ENCODE results near the gene LRRC17. TPM values are rescaled to one million over a fixed set of nuclear protein-coding genes. Genes with fewer than 3 reads are reported as not detected.

Gene LRRC17
- total RNA-seq, 1 experiment from 2014 or later = 0.47 TPM

DNA sequence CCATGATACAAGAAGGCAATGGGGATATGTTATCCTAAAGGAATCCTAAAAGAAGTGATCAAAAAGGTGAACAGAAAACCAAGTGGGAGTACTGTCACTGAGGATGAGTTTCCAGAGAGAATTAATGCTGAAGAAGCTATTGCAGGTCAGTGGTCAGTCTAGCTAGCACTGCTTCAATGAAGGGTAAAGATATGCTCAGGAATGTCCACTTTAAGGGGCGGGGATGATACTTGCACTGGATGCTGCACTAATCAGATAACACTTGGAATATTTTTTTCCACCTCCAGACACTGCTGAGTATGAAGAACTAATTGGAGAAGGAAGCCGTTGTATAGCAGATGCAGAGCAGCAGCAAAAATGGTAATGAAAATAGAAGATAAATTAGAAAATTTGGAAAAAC is 75.3 kb downstream of the LRRC17 start (continued):
- TF ChIP-seq, protein P1, sequence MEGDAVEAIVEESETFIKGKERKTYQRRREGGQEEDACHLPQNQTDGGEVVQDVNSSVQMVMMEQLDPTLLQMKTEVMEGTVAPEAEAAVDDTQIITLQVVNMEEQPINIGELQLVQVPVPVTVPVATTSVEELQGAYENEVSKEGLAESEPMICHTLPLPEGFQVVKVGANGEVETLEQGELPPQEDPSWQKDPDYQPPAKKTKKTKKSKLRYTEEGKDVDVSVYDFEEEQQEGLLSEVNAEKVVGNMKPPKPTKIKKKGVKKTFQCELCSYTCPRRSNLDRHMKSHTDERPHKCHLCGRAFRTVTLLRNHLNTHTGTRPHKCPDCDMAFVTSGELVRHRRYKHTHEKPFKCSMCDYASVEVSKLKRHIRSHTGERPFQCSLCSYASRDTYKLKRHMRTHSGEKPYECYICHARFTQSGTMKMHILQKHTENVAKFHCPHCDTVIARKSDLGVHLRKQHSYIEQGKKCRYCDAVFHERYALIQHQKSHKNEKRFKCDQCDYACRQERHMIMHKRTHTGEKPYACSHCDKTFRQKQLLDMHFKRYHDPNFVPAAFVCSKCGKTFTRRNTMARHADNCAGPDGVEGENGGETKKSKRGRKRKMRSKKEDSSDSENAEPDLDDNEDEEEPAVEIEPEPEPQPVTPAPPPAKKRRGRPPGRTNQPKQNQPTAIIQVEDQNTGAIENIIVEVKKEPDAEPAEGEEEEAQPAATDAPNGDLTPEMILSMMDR (IDR thresholded peaks at IDR 0.05 in 2 of 3, conservative IDR thresholded peaks at IDR 0.05 in 1 of 3; ENCODE audit: borderline replicate concordance in 1 of 3, insufficient read depth in 1 of 3, low read depth in 2 of 3, low read length in 2 of 3) = no peak
- TF ChIP-seq RAD21 (IDR thresholded peaks at IDR 0.05; ENCODE audit: low read depth) (no peak), POLR2AphosphoS5 (IDR thresholded peaks at IDR 0.05; ENCODE audit: low read depth, low read length) (no peak), EZH2 (IDR thresholded peaks at IDR 0.05) (no peak)

DNA sequence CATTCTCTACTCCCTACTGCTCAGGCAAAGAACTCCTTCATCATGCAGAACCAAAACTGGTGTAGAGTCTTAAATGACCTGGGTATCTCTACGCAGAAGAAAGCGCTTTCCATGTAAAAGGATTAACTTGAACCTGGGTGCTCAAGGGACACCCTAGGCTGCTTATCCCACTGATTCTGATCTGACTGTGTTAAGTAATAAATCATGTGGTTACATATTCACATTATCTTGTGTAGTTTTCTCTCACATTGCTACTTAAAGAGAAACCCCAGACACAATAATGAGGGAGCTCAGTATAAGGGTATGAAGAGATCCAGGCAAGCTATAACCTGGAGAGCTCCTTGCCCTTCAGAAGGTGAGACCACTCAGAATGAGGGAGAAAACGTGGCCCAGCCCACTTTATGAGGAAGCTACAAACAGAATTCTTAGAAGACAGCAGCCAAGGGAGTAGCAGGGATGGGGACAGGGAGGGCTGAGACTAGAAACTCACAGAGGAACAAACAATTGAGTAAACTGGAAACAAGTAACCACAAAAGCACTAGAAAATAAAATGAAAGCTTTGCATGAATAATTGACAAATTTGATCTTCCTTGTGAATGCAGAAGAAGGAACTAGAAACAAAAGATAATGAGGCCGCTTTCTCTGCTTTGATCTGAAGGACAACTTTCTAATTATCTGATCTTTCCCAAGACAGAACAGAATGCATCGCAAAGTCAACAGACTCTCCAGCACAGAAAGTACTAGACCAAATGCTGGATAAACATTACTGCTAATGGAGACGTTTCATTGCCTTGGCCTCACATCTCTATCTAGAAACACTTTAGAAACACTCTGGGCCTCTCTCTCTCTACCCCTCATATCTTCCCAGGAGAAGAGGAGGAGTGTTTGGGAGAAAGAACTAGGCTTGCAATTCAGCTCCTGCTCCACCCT is 76.1 kb downstream of the LRRC17 start:
- no peak overlapping the region for H3K9ac ChIP-seq (ENCODE audit: low read length)
- H2AFZ ChIP-seq (ENCODE audit: low read depth, low read length, poor library complexity, severe bottlenecking) = no peak overlapping the region
- no peaks in the 10 kb centered on the region for H3K9me3 ChIP-seq (ENCODE audit: control insufficient read depth in 1 of 2, insufficient read depth in 1 of 2, low read depth in 1 of 2, low read length in 2 of 2)
- H4K20me1 ChIP-seq (ENCODE audit: insufficient read depth) = no peaks in the 10 kb centered on the region
- intact Hi-C loops (cut with micrococcal nuclease) = no loop called here
- no peak overlapping the region for H3K4me2 ChIP-seq (ENCODE audit: low read length)
- ChIA-PET POLR2A (no interaction called here), CTCF (no interaction called here), RAD21 (ENCODE audit: low non-redundant PET in 1 of 2, low total read pairs in 2 of 2, uncharacterized antibody in 2 of 2, unreplicated experiment in 2 of 2) (no interaction called here)
- H3K36me3 ChIP-seq (ENCODE audit: control insufficient read depth in 1 of 2, insufficient read depth in 2 of 2, low read length in 2 of 2) = no peaks in the 10 kb centered on the region
- H3K79me2 ChIP-seq (ENCODE audit: insufficient read depth, low read length) = no peaks in the 10 kb centered on the region
- H3K27ac ChIP-seq (ENCODE audit: low read depth, low read length) = no peak overlapping the region
- no peak overlapping the region for H3K4me3 ChIP-seq (replicated peaks in 1 of 2; ENCODE audit: low read depth in 1 of 2, low read length in 2 of 2)
- H3K9me2 ChIP-seq (ENCODE audit: insufficient read depth) = no peaks in the 10 kb centered on the region
- no TSS peak for BruUV-seq (replicated peaks)
- H3K4me1 ChIP-seq (ENCODE audit: control insufficient read depth in 1 of 2, insufficient read depth in 2 of 2, low read length in 2 of 2) = peaks cover 31 to 40% of the 10 kb centered on the region in 2 experiments
- no peak for DNase-seq (ENCODE audit: low read depth, low spot score)
- no peaks in the 10 kb centered on the region for H3K27me3 ChIP-seq (ENCODE audit: insufficient read depth, low read length)
- ATAC-seq = no peak
- TF ChIP-seq, protein P2, sequence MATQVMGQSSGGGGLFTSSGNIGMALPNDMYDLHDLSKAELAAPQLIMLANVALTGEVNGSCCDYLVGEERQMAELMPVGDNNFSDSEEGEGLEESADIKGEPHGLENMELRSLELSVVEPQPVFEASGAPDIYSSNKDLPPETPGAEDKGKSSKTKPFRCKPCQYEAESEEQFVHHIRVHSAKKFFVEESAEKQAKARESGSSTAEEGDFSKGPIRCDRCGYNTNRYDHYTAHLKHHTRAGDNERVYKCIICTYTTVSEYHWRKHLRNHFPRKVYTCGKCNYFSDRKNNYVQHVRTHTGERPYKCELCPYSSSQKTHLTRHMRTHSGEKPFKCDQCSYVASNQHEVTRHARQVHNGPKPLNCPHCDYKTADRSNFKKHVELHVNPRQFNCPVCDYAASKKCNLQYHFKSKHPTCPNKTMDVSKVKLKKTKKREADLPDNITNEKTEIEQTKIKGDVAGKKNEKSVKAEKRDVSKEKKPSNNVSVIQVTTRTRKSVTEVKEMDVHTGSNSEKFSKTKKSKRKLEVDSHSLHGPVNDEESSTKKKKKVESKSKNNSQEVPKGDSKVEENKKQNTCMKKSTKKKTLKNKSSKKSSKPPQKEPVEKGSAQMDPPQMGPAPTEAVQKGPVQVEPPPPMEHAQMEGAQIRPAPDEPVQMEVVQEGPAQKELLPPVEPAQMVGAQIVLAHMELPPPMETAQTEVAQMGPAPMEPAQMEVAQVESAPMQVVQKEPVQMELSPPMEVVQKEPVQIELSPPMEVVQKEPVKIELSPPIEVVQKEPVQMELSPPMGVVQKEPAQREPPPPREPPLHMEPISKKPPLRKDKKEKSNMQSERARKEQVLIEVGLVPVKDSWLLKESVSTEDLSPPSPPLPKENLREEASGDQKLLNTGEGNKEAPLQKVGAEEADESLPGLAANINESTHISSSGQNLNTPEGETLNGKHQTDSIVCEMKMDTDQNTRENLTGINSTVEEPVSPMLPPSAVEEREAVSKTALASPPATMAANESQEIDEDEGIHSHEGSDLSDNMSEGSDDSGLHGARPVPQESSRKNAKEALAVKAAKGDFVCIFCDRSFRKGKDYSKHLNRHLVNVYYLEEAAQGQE (IDR thresholded peaks at IDR 0.05; ENCODE audit: low read depth) = no peak
- TF ChIP-seq, protein P3, sequence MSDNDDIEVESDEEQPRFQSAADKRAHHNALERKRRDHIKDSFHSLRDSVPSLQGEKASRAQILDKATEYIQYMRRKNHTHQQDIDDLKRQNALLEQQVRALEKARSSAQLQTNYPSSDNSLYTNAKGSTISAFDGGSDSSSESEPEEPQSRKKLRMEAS (IDR thresholded peaks at IDR 0.05) = no peak
- TF ChIP-seq CBX3 (IDR thresholded peaks at IDR 0.05; ENCODE audit: low read depth) (no peak), SIN3A (IDR thresholded peaks at IDR 0.05; ENCODE audit: low read depth) (no peak), POLR2AphosphoS5 (IDR thresholded peaks at IDR 0.05; ENCODE audit: low read depth, low read length) (no peak), EZH2phosphoT487 (IDR thresholded peaks at IDR 0.05; ENCODE audit: borderline replicate concordance) (no peak), RAD21 (IDR thresholded peaks at IDR 0.05; ENCODE audit: low read depth) (no peak), YY1 (IDR thresholded peaks at IDR 0.05; ENCODE audit: extremely low read depth, insufficient replicate concordance, low read depth, low read length) (no peak)
- TF ChIP-seq, protein P4, sequence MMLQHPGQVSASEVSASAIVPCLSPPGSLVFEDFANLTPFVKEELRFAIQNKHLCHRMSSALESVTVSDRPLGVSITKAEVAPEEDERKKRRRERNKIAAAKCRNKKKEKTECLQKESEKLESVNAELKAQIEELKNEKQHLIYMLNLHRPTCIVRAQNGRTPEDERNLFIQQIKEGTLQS (IDR thresholded peaks at IDR 0.05) = no peak
- TF ChIP-seq, protein P5, sequence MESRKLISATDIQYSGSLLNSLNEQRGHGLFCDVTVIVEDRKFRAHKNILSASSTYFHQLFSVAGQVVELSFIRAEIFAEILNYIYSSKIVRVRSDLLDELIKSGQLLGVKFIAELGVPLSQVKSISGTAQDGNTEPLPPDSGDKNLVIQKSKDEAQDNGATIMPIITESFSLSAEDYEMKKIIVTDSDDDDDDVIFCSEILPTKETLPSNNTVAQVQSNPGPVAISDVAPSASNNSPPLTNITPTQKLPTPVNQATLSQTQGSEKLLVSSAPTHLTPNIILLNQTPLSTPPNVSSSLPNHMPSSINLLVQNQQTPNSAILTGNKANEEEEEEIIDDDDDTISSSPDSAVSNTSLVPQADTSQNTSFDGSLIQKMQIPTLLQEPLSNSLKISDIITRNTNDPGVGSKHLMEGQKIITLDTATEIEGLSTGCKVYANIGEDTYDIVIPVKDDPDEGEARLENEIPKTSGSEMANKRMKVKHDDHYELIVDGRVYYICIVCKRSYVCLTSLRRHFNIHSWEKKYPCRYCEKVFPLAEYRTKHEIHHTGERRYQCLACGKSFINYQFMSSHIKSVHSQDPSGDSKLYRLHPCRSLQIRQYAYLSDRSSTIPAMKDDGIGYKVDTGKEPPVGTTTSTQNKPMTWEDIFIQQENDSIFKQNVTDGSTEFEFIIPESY (IDR thresholded peaks at IDR 0.05; ENCODE audit: extremely low read depth, insufficient replicate concordance, low read length) = no peak

All from HCT116 (cell line).